Thyroid gland (tissue), 4 donors: ENCODE measurements around the gene YJU2. TPM values are rescaled to one million over a fixed set of nuclear protein-coding genes. Genes with fewer than 3 reads are reported as not detected.

ENCODE experiments used
- DNase-seq, 2 donors: peaks; one replicate each; pipeline ENCODE4 v3.0.0-alpha.2; 2019
- H3K27ac ChIP-seq, 3 donors: fragments of 200-600 bp; sonication (generic); 1 replicate in 2 of 3; 2 replicates in 1 of 3; pipeline ENCODE4 v1.5.1; 2016 to 2019; ENCODE audit warnings: mild to moderate bottlenecking in 1 of 3, moderate library complexity in 1 of 3
- H3K27me3 ChIP-seq: fragments of 200-600 bp; sonication (generic); one replicate; pipeline ENCODE4 v1.5.1; 2019
- H3K36me3 ChIP-seq, 2 donors: fragments of 200-600 bp; sonication (generic); one replicate each; pipeline ENCODE4 v1.5.1; 2016 to 2019
- H3K4me1 ChIP-seq, 2 donors: fragments of 200-600 bp; sonication (generic); one replicate each; pipeline ENCODE4 v1.5.1; 2017 to 2019
- H3K4me3 ChIP-seq, 3 donors: fragments of 200-600 bp; sonication (generic); replicated peaks in 1 of 3; 1 replicate in 2 of 3; 2 replicates in 1 of 3; pipeline ENCODE4 v1.5.1; 2016; ENCODE audit warnings: mild to moderate bottlenecking in 1 of 3
- H3K9me3 ChIP-seq: fragments of 200-600 bp; sonication (generic); one replicate; pipeline ENCODE4 v1.5.1; 2017
- CTCF ChIP-seq, 6 experiments: fragments of 200-600 bp in 3 of 6; fragments of 450-650 bp in 3 of 6; sonication (generic) in 3 of 6; IDR thresholded peaks; one replicate each; pipeline ENCODE4 v1.5.1; 2016 to 2019; ENCODE audit warnings: antibody characterized with exemption in 6 of 6, mild to moderate bottlenecking in 2 of 6, inconsistent platforms in 1 of 6, moderate library complexity in 1 of 6
- POLR2A ChIP-seq, 2 donors: fragments of 450-650 bp; IDR thresholded peaks; one replicate each; pipeline ENCODE4 v1.6.1; 2017; ENCODE audit warnings: antibody characterized with exemption in 2 of 2, mild to moderate bottlenecking in 2 of 2, moderate library complexity in 1 of 2
- WGBS, 2 donors: methylation state at CpG; one replicate each; pipeline ENCODE4 v1.1.5; 2017; 5-methylcytosine and 5-hydroxymethylcytosine counted together
- intact Hi-C: fragments of 100-400 bp; cut with DNase I; formaldehyde crosslinking; loops from one replicate; pipeline ENCODE4 v1.15.1; 2023
- total RNA-seq, 4 donors: library from RNA; depleted of rRNA; stranded (reverse); fragments of >200 nt; gene quantifications; one replicate each; pipeline ENCODE4 v1.2.3, GENCODE V29; 2016

Gene YJU2
- total RNA-seq, 4 donors from 2014 or later, result 25.9 to 34.1 (median 31.3) TPM

DNA sequence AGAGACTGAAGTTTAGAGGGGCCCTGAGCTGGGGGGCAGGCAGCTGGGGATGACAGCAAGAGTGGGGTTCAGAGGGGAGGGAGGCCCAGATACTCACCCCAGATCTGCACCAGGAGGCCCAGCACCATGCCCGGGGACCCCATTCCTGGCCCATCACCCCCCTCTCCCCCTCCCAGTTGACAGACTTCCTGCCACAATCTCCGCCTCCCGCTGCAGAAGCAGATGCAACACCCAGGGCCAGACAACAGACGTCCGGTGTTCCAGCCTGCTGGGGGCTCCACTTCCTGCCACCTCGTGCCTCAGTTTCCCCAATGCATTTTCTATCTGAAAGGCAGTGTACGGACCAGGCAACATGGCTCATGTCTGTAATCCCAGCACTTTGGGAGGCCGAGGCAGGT is 55.4 kb downstream of the YJU2 start, which contains the start of gene TMIGD2:
Gene TMIGD2, minus strand, starts transcription at position 147 of the 398 bp plus-strand sequence. Its CDS starts 4 bp downstream, at position 143.
- no peak for DNase-seq
- TF ChIP-seq CTCF (IDR thresholded peaks at IDR 0.05) (no peak), POLR2A (IDR thresholded peaks at IDR 0.05) (no peak)
- no peak within 1 kb of the TSS for H3K27ac ChIP-seq
- no peak within 1 kb of the TSS for H3K4me3 ChIP-seq
- H3K27me3 ChIP-seq, result no peaks in the 10 kb centered on the region
- no peaks in the 10 kb centered on the region for H3K4me1 ChIP-seq
- H3K36me3 ChIP-seq, result no peaks in the 10 kb centered on the region
- H3K9me3 ChIP-seq, result no peaks in the 10 kb centered on the region
- WGBS, 2 donors, result 65 to 71% methylated on average over 8 of the region's 8 CpGs
- intact Hi-C loops, result no loop called here

DNA sequence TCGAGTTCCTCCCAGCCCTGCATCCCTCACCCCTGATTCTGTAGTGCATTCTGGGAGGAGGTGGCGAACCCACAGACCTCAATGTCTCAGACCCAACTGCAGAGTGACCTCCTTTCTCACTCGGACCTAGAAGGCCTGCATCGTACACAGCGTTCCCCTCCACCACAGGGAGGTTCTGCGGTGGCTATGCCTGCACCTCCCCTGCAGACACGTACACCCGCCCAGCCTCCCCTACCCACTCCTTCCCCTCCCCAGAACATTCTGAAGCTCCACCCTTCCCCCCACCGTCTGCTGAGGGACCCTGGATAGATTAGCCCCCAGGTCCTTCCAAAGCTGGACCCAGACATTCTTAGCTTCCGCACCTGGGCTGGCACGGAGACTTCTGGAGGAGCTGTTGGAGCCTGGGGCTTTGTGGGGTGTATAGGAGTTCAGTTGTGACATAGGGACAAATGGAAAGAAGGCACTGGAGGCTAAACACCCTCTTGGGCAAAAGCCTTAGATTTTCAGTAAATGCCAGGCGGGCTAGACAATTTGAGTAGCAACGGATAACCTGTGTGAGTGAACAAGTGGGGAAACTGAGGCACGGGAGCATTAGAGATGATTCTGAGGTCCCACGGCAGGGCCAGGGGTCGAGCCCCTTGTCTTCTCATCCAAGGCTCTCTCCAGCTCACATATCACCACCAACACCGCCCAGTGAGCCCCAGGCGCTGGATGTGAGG is 57.1 kb downstream of the YJU2 start:
- TF ChIP-seq POLR2A (IDR thresholded peaks at IDR 0.05), result no peak
- no peak for TF ChIP-seq CTCF (IDR thresholded peaks at IDR 0.05)
- Histone ChIP-seq H3K27ac (no peak overlapping the region), H3K4me3 (no peak overlapping the region), H3K4me1 (no peaks in the 10 kb centered on the region), H3K9me3 (no peaks in the 10 kb centered on the region), H3K27me3 (no peaks in the 10 kb centered on the region), H3K36me3 (no peaks in the 10 kb centered on the region)
- intact Hi-C loops, result no loop called here
- no peak for DNase-seq
- 55 to 59% methylated on average over 16 to 17 of the region's 18 CpGs for WGBS, 2 donors

GRCh38 chr19:4304538-4305256 is 57.8 kb downstream of the YJU2 start, which contains the start of gene FSD1:
FSD1 (plus strand) TSS chr19:4304598; CDS start chr19:4304747, 149 bp downstream.
- Histone ChIP-seq H3K27ac (no peak within 1 kb of the TSS), H3K27me3 (no peaks in the 10 kb centered on the region), H3K4me3 (no peak within 1 kb of the TSS), H3K4me1 (no peaks in the 10 kb centered on the region), H3K36me3 (no peaks in the 10 kb centered on the region), H3K9me3 (no peaks in the 10 kb centered on the region)
- TF ChIP-seq POLR2A (IDR thresholded peaks at IDR 0.05), result no peak
- no peak for TF ChIP-seq CTCF (IDR thresholded peaks at IDR 0.05)
- no peak for DNase-seq
- WGBS, 2 donors, result 19 to 37% methylated on average over 4 to 7 of the region's 63 CpGs
- intact Hi-C loops, result no loop called here

GRCh38 chr19:4305257-4305612 is 58.4 kb downstream of the YJU2 start:
- Histone ChIP-seq H3K27ac (no peak overlapping the region), H3K4me1 (no peaks in the 10 kb centered on the region), H3K9me3 (no peaks in the 10 kb centered on the region), H3K4me3 (no peak overlapping the region), H3K36me3 (no peaks in the 10 kb centered on the region), H3K27me3 (no peaks in the 10 kb centered on the region)
- WGBS, 2 donors, result 68 to 71% methylated on average over 7 of the region's 7 CpGs
- DNase-seq, result no peak
- TF ChIP-seq CTCF (IDR thresholded peaks at IDR 0.05) (no peak), POLR2A (IDR thresholded peaks at IDR 0.05) (no peak)
- intact Hi-C loops, result no loop called here

GRCh38 chr19:4305659-4306058 is 58.8 kb downstream of the YJU2 start:
- no peak for TF ChIP-seq POLR2A (IDR thresholded peaks at IDR 0.05)
- TF ChIP-seq CTCF (IDR thresholded peaks at IDR 0.05), result no peak
- no peaks in the 10 kb centered on the region for H3K27me3 ChIP-seq
- intact Hi-C loops, result no loop called here
- H3K36me3 ChIP-seq, result no peaks in the 10 kb centered on the region
- H3K27ac ChIP-seq, result no peak overlapping the region
- H3K9me3 ChIP-seq, result no peaks in the 10 kb centered on the region
- WGBS, 2 donors, result 78 to 81% methylated on average over 10 to 16 of the region's 16 CpGs
- H3K4me3 ChIP-seq, result no peak overlapping the region
- H3K4me1 ChIP-seq, result no peaks in the 10 kb centered on the region
- no peak for DNase-seq
